ENCODE data around the gene ANAPC13. TPM values are rescaled to one million over a fixed set of nuclear protein-coding genes. Genes with fewer than 3 reads are reported as not detected.
A peak's percentile ranks its signal among the peaks of the same experiment; 100 is the strongest.

Gene ANAPC13
- total RNA-seq, 1 donor from 2014 or later = 80.5 TPM

GRCh38 chr3:134463676-134464063 is 22.1 kb downstream of the ANAPC13 start:
- intact Hi-C loops (cut with DNase I) = no loop called here
- ATAC-seq (no peak), DNase-seq (ENCODE audit: missing footprints) (no peak)

GRCh38 chr3:134462331-134462941 is 23.3 kb downstream of the ANAPC13 start:
- intact Hi-C loops (cut with DNase I) = no loop called here
- DNase-seq (ENCODE audit: missing footprints) (no peak), ATAC-seq (no peak)

- intact Hi-C loops (cut with DNase I) = no loop called here
- ATAC-seq (no peak), DNase-seq (ENCODE audit: missing footprints) (no peak)
Measured at GRCh38 chr3:134460965-134461364, 24.8 kb downstream of the ANAPC13 start.

GRCh38 chr3:134459562-134459961 is 26.2 kb downstream of the ANAPC13 start:
- intact Hi-C loops (cut with DNase I) = no loop called here
- DNase-seq (ENCODE audit: missing footprints) = no peak
- ATAC-seq = peak; percentile 33

- ATAC-seq (no peak), DNase-seq (ENCODE audit: missing footprints) (no peak)
- intact Hi-C loops (cut with DNase I) = no loop called here
Measured at GRCh38 chr3:134458406-134458945, 27.3 kb downstream of the ANAPC13 start.

GRCh38 chr3:134457376-134458074 is 28.3 kb downstream of the ANAPC13 start:
- no peak for ATAC-seq
- intact Hi-C loops (cut with DNase I) = no loop called here
- DNase-seq (ENCODE audit: missing footprints) = no peak

GRCh38 chr3:134453631-134454030 is 32.2 kb downstream of the ANAPC13 start:
- intact Hi-C loops (cut with DNase I) = no loop called here
- no peak for DNase-seq (ENCODE audit: missing footprints)
- no peak for ATAC-seq

GRCh38 chr3:134449951-134450350 is 35.8 kb downstream of the ANAPC13 start:
- no peak for ATAC-seq
- intact Hi-C loops (cut with DNase I) = loop anchor here (5.0 kb wide), 1 partner anchor 68 kb away; no protein-coding TSS in a partner anchor

GRCh38 chr3:134449277-134449676 is 36.5 kb downstream of the ANAPC13 start:
- peak; percentile 65 for ATAC-seq
- intact Hi-C loops (cut with DNase I) = loop anchor here (5.0 kb wide), 1 partner anchor 67 kb away; no protein-coding TSS in a partner anchor

More at GRCh38 chr3:134449951-134450350, 35.8 kb downstream of the ANAPC13 start:
- DNase-seq (ENCODE audit: missing footprints) = no peak

GRCh38 chr3:134448664-134449063 is 37.1 kb downstream of the ANAPC13 start:
- no peak for ATAC-seq
- intact Hi-C loops (cut with DNase I) = loop anchor here (5.0 kb wide), 1 partner anchor 66 kb away; no protein-coding TSS in a partner anchor
- no peak for DNase-seq (ENCODE audit: missing footprints)

More at GRCh38 chr3:134449277-134449676, 36.5 kb downstream of the ANAPC13 start:
- DNase-seq (ENCODE audit: missing footprints) = no peak

GRCh38 chr3:134447351-134447750 is 38.4 kb downstream of the ANAPC13 start:
- ATAC-seq (no peak), DNase-seq (ENCODE audit: missing footprints) (no peak)
- intact Hi-C loops (cut with DNase I) = loop anchor here (5.0 kb wide), 1 partner anchor 65 kb away; no protein-coding TSS in a partner anchor

- ATAC-seq (no peak), DNase-seq (ENCODE audit: missing footprints) (no peak)
- intact Hi-C loops (cut with DNase I) = loop anchor here (5.0 kb wide), 1 partner anchor 64 kb away; no protein-coding TSS in a partner anchor
Measured at GRCh38 chr3:134446800-134447199, 39.0 kb downstream of the ANAPC13 start.

GRCh38 chr3:134445636-134446035 is 40.1 kb downstream of the ANAPC13 start:
- intact Hi-C loops (cut with DNase I) = loop anchor here (5.0 kb wide), 1 partner anchor 63 kb away; no protein-coding TSS in a partner anchor

GRCh38 chr3:134445095-134445494 is 40.7 kb downstream of the ANAPC13 start:
- ATAC-seq (no peak), DNase-seq (ENCODE audit: missing footprints) (no peak)
- intact Hi-C loops (cut with DNase I) = loop anchor here (5.0 kb wide), 1 partner anchor 63 kb away; no protein-coding TSS in a partner anchor

More at GRCh38 chr3:134445636-134446035, 40.1 kb downstream of the ANAPC13 start:
- DNase-seq (ENCODE audit: missing footprints) (no peak), ATAC-seq (peak; percentile 78)

- DNase-seq (ENCODE audit: missing footprints) (no peak), ATAC-seq (no peak)
- intact Hi-C loops (cut with DNase I) = no loop called here
Measured at GRCh38 chr3:134441821-134442220, 44.0 kb downstream of the ANAPC13 start.

- ATAC-seq (no peak), DNase-seq (ENCODE audit: missing footprints) (no peak)
- intact Hi-C loops (cut with DNase I) = no loop called here
Measured at GRCh38 chr3:134441321-134441720, 44.5 kb downstream of the ANAPC13 start.

- ATAC-seq = no peak
- DNase-seq (ENCODE audit: missing footprints) = no peak
- intact Hi-C loops (cut with DNase I) = no loop called here
Measured at GRCh38 chr3:134437211-134437752, 48.5 kb downstream of the ANAPC13 start.

- no peak for DNase-seq (ENCODE audit: missing footprints)
- no peak for ATAC-seq
- intact Hi-C loops (cut with DNase I) = no loop called here
Measured at GRCh38 chr3:134432236-134432635, 53.5 kb downstream of the ANAPC13 start.

GRCh38 chr3:134430950-134431445 is 54.8 kb downstream of the ANAPC13 start:
- intact Hi-C loops (cut with DNase I) = no loop called here
- no peak for ATAC-seq
- no peak for DNase-seq (ENCODE audit: missing footprints)
